IMR-90 (cell line): ENCODE data around the gene KRTAP4-5. TPM values are rescaled to one million over a fixed set of nuclear protein-coding genes. Genes with fewer than 3 reads are reported as not detected.
"Not testable (repeated sequence)": the region's sequence is repeated elsewhere in the genome, so short reads cannot be mapped to it uniquely, and the experiment has no call there.

Source experiments
- ATAC-seq: fragments of 200-7000 bp; cut with Tn5 transposase; 2 replicates; pipeline ENCODE4 v1.9.1; 2020; ENCODE audit warnings: low read depth, mild to moderate bottlenecking, moderate library complexity
- BruUV-seq: library from RNA; stranded (reverse); fragments of 400-500 nt; replicated peaks from 2 replicates; lab custom pipeline; 2021; lab: Mats Ljungman, UMichigan
- CTCF ChIA-PET: fragments of 300-600 bp; formaldehyde crosslinking; extraction: SDS; loops from one replicate; lab custom pipeline; 2021; ENCODE audit warnings: antibody characterized with exemption; lab: Yijun Ruan, JAX
- POLR2A ChIA-PET: fragments of 300-600 bp; sonication (Branson Sonifier 250); formaldehyde crosslinking; loops from one replicate; lab custom pipeline; 2022; ENCODE audit warnings: antibody characterized with exemption; ENCODE audit not compliant: unreplicated experiment; lab: Charles Lee
- DNase-seq: peaks from one replicate; pipeline ENCODE4 v3.0.0; 2013
- H2AFZ ChIP-seq: replicated peaks from 2 replicates; pipeline ENCODE3; 2013; ENCODE audit warnings: low read length, mild to moderate bottlenecking; ENCODE audit not compliant: poor library complexity
- H2AK5ac ChIP-seq: 2 replicates; pipeline ENCODE4 v1.6.1; 2013; ENCODE audit warnings: low read depth, low read length, inconsistent platforms
- H2AK9ac ChIP-seq: replicated peaks from 2 replicates; pipeline ENCODE3; 2013; ENCODE audit warnings: mild to moderate bottlenecking, low read depth, low read length, moderate library complexity; ENCODE audit not compliant: poor library complexity
- H2BK120ac ChIP-seq: 2 replicates; pipeline ENCODE4 v1.6.1; 2013; ENCODE audit warnings: low read depth, low read length, inconsistent platforms
- H2BK15ac ChIP-seq: 3 replicates; pipeline ENCODE4 v1.6.1; 2013; ENCODE audit warnings: low read depth, low read length, inconsistent platforms
- H2BK20ac ChIP-seq: 2 replicates; pipeline ENCODE4 v1.6.1; 2013; ENCODE audit warnings: low read depth, mild to moderate bottlenecking, inconsistent platforms, low read length, moderate library complexity
- H2BK5ac ChIP-seq: 2 replicates; pipeline ENCODE4 v1.6.1; 2013; ENCODE audit warnings: mild to moderate bottlenecking, low read depth, low read length, inconsistent platforms; ENCODE audit not compliant: poor library complexity, severe bottlenecking
- H3K14ac ChIP-seq: replicated peaks from 2 replicates; pipeline ENCODE4 v1.6.1; 2013; ENCODE audit warnings: low read depth, low read length, inconsistent platforms
- H3K18ac ChIP-seq: 2 replicates; pipeline ENCODE4 v1.6.1; 2013; ENCODE audit warnings: low read depth, low read length, control low read depth
- H3K23ac ChIP-seq: 2 replicates; pipeline ENCODE4 v1.6.1; 2013; ENCODE audit warnings: low read depth, low read length, inconsistent platforms
- H3K27ac ChIP-seq: 2 replicates; pipeline ENCODE4 v1.5.1; 2013; ENCODE audit warnings: mild to moderate bottlenecking, control low read depth, low read length; ENCODE audit not compliant: insufficient read depth
- H3K27me3 ChIP-seq: 2 replicates; pipeline ENCODE4 v1.6.1; 2013; ENCODE audit warnings: low read length; ENCODE audit not compliant: control insufficient read depth, insufficient read depth
- H3K36me3 ChIP-seq: 2 replicates; pipeline ENCODE4 v1.6.1; 2013; ENCODE audit warnings: low read length, mixed read lengths; ENCODE audit not compliant: control insufficient read depth, insufficient read depth
- H3K4ac ChIP-seq: 2 replicates; pipeline ENCODE4 v1.6.1; 2013; ENCODE audit warnings: low read depth, low read length, inconsistent platforms
- H3K4me1 ChIP-seq: 2 replicates; pipeline ENCODE4 v1.6.1; 2013; ENCODE audit warnings: low read length, mixed read lengths; ENCODE audit not compliant: control insufficient read depth, insufficient read depth
- H3K4me2 ChIP-seq: 2 replicates; pipeline ENCODE4 v1.6.1; 2013; ENCODE audit warnings: low read depth, mild to moderate bottlenecking, control low read depth, low read length, moderate library complexity
- H3K4me3 ChIP-seq: 2 replicates; pipeline ENCODE4 v1.5.1; 2013; ENCODE audit warnings: low read depth, mild to moderate bottlenecking, control low read depth, low read length, moderate library complexity; ENCODE audit not compliant: insufficient read depth
- H3K56ac ChIP-seq: 2 replicates; pipeline ENCODE4 v1.6.1; 2013; ENCODE audit warnings: low read length, inconsistent platforms; ENCODE audit not compliant: insufficient read depth; ENCODE audit errors: extremely low read depth
- H3K79me1 ChIP-seq, 2 experiments: 2 replicates each; pipeline ENCODE4 v1.6.1; 2013; ENCODE audit warnings: low read length in 2 of 2, inconsistent platforms in 1 of 2, low read depth in 1 of 2
- H3K9ac ChIP-seq: 2 replicates; pipeline ENCODE4 v1.6.1; 2013; ENCODE audit warnings: low read depth, low read length, control low read depth
- H3K9me1 ChIP-seq: 2 replicates; pipeline ENCODE4 v1.6.1; 2013; ENCODE audit warnings: low read length, inconsistent platforms; ENCODE audit not compliant: insufficient read depth
- H3K9me3 ChIP-seq: 2 replicates; pipeline ENCODE4 v1.6.1; 2013; ENCODE audit warnings: low read length; ENCODE audit not compliant: control insufficient read depth, insufficient read depth
- H4K20me1 ChIP-seq: 2 replicates; pipeline ENCODE4 v1.6.1; 2013; ENCODE audit warnings: low read length, inconsistent platforms; ENCODE audit not compliant: insufficient read depth
- H4K5ac ChIP-seq: 2 replicates; pipeline ENCODE4 v1.6.1; 2013; ENCODE audit warnings: mild to moderate bottlenecking, low read depth, low read length, control low read depth
- H4K8ac ChIP-seq, 2 experiments: 2 replicates each; pipeline ENCODE4 v1.6.1; 2013; ENCODE audit warnings: low read depth in 2 of 2, low read length in 2 of 2, control low read depth in 1 of 2, inconsistent platforms in 1 of 2
- H4K91ac ChIP-seq: 2 replicates; pipeline ENCODE4 v1.6.1; 2013; ENCODE audit warnings: low read depth, low read length, inconsistent platforms; ENCODE audit not compliant: insufficient read depth
- BHLHE40 ChIP-seq: fragments of 150-350 bp; IDR thresholded peaks from 2 replicates; pipeline ENCODE4 v1.6.1; 2016; ENCODE audit warnings: mild to moderate bottlenecking, low read depth, low read length
- MAFK ChIP-seq: IDR thresholded peaks from 2 replicates; pipeline ENCODE4 v1.6.1; 2012; ENCODE audit warnings: low read depth, low read length, improper control_type of control experiment
- WGBS, 2 experiments: methylation state at CpG; one replicate each; pipeline versions ENCODE4 v1.1.5 to v1.1.7; 2013; ENCODE audit warnings: missing lambda C conversion rate in 2 of 2; ENCODE audit not compliant: insufficient read length in 1 of 2; ENCODE audit errors: extremely low coverage in 2 of 2; 5-methylcytosine and 5-hydroxymethylcytosine counted together
- dilution Hi-C: fragments of 300-500 bp; cut with HindIII; formaldehyde crosslinking; loops from one replicate; pipeline ENCODE4 v1.14.3; 2018; ENCODE audit warnings: low sequenced_read_pairs; ENCODE audit not compliant: unreplicated experiment
- in situ Hi-C: fragments of 300-500 bp; cut with MboI; formaldehyde crosslinking; loops from 3 replicates; pipeline ENCODE4 v1.14.3; 2019; ENCODE audit warnings: low sequenced_read_pairs, inconsistent platforms, mixed read lengths
- intact Hi-C: fragments of 100-400 bp; cut with micrococcal nuclease; formaldehyde crosslinking; loops from 2 replicates; pipeline ENCODE4 v1.10.0; 2022
- polyA plus RNA-seq, 3 experiments: library from polyadenylated mRNA; depleted of rRNA; stranded (reverse); fragments of >200 nt; gene quantifications; 2 replicates each; pipeline ENCODE4 v1.2.3, GENCODE V29; 2012; ENCODE audit warnings: low replicate concordance in 1 of 3
- total RNA-seq: library from RNA; depleted of rRNA; stranded (reverse); fragments of >200 nt; gene quantifications from 2 replicates; pipeline ENCODE4 v1.2.3, GENCODE V29; 2012

KRTAP4-5 gene
- total and polyA plus RNA-seq, 2 of the 4 experiments (the other 2 are of a cell fraction): not detected

GRCh38 chr17:41119696-41120690, 29.6 kb downstream of the KRTAP4-5 start:
- DNase-seq (peak; percentile 63), ATAC-seq (peak; percentile 72)
- H2BK20ac ChIP-seq, H4K91ac ChIP-seq, H3K9ac ChIP-seq, H3K36me3 ChIP-seq, H3K18ac ChIP-seq, H4K5ac ChIP-seq, H3K4me1 ChIP-seq, H3K9me3 ChIP-seq, H3K79me1 ChIP-seq, in situ Hi-C loops, H3K4me2 ChIP-seq, BruUV-seq, H3K56ac ChIP-seq, intact Hi-C loops, H3K27me3 ChIP-seq, H2AFZ ChIP-seq, H3K9me1 ChIP-seq, H2AK9ac ChIP-seq, H2BK5ac ChIP-seq, H2BK15ac ChIP-seq, H3K27ac ChIP-seq, H4K20me1 ChIP-seq, dilution Hi-C loops, H3K14ac ChIP-seq, H2AK5ac ChIP-seq, H3K23ac ChIP-seq, H3K4me3 ChIP-seq, CTCF ChIA-PET: not testable (repeated sequence)
- POLR2A ChIA-PET: interaction anchor here (0.6 kb wide), 1 partner anchor 599 kb away, joined by 3 read pairs; no protein-coding TSS in a partner anchor
- TF ChIP-seq BHLHE40 (peak; percentile 55; the same call in 1 of the 2 replicates), MAFK (peak; percentile 54; the same call in 1 of the 2 replicates)
- peak overlapping the region; percentile 27; the same call in 1 of the 2 replicates for H3K4ac ChIP-seq
- no CpG with 5 or more reads among the region's 11 CpGs for WGBS, 2 experiments
- 0 out of 4 replicates have a peak overlapping the region, but pooled peaks of 1 of the 2 experiments have one; percentile 19 for H4K8ac ChIP-seq
- H2BK120ac ChIP-seq: peak overlapping the region; percentile 36; the same call in 1 of the 2 replicates
